HCT116 (cell line): ENCODE results near the gene AKNAD1. TPM values are rescaled to one million over a fixed set of nuclear protein-coding genes. Genes with fewer than 3 reads are reported as not detected.

Experiments used
- ATAC-seq: fragments of 200-7000 bp; cut with Tn5 transposase; 2 replicates; pipeline ENCODE4 v1.9.1; 2020; ENCODE audit warnings: mild to moderate bottlenecking, moderate library complexity
- BruUV-seq: library from RNA; stranded (reverse); fragments of 400-500 nt; replicated peaks from 2 replicates; lab custom pipeline; 2021; lab: Mats Ljungman, UMichigan
- CTCF ChIA-PET: fragments of 300-600 bp; sonication (Branson Sonifier 250); formaldehyde crosslinking; loops from one replicate; lab custom pipeline; 2021; ENCODE audit warnings: antibody characterized with exemption; lab: Charles Lee
- POLR2A ChIA-PET: fragments of 300-600, 350-600 bp; sonication (Branson Sonifier 250); formaldehyde crosslinking; loops from one replicate; lab custom pipeline; 2021; ENCODE audit warnings: antibody characterized with exemption; lab: Charles Lee
- RAD21 ChIA-PET, 2 experiments: fragments of 300-600 bp; sonication (Branson Sonifier 250); formaldehyde crosslinking; loops; one replicate each; lab custom pipeline; 2023; ENCODE audit warnings: low total read pairs in 2 of 2; ENCODE audit not compliant: uncharacterized antibody in 2 of 2, unreplicated experiment in 2 of 2, low non-redundant PET in 1 of 2; lab: Charles Lee
- DNase-seq: peaks from one replicate; pipeline ENCODE4 v3.0.0-alpha.2; 2010; ENCODE audit warnings: low read depth, low spot score
- H2AFZ ChIP-seq: fragments of 200-600 bp; shearing (Covaris generic), sonication (generic); 2 replicates; pipeline ENCODE4 v1.6.1; 2017; ENCODE audit warnings: low read depth, mixed run types, mixed read lengths, antibody characterized with exemption, low read length; ENCODE audit not compliant: poor library complexity, severe bottlenecking
- H3K27ac ChIP-seq: 2 replicates; pipeline ENCODE4 v1.5.1; 2012; ENCODE audit warnings: low read depth, low read length
- H3K27me3 ChIP-seq: fragments of 200-600 bp; sonication (generic); 2 replicates; pipeline ENCODE4 v1.6.1; 2016; ENCODE audit warnings: mixed run types, low read length, mixed read lengths; ENCODE audit not compliant: insufficient read depth
- H3K36me3 ChIP-seq, 2 experiments: fragments of 200-500 bp in 1 of 2; fragments of 200-600 bp in 1 of 2; sonication (Bioruptor generic) in 1 of 2; sonication (generic) in 1 of 2; 2 replicates each; pipeline versions ENCODE4 v1.5.1 to v1.6.1; 2014 to 2016; ENCODE audit warnings: low read length in 2 of 2, inconsistent platforms in 1 of 2, mixed read lengths in 1 of 2, mixed run types in 1 of 2; ENCODE audit not compliant: insufficient read depth in 2 of 2, control insufficient read depth in 1 of 2
- H3K4me1 ChIP-seq, 2 experiments: fragments of 200-600 bp in 1 of 2; sonication (generic) in 1 of 2; 2 replicates each; pipeline versions ENCODE4 v1.5.1 to v1.6.1; 2012 to 2017; ENCODE audit warnings: low read length in 2 of 2, inconsistent platforms in 1 of 2, mild to moderate bottlenecking in 1 of 2, mixed read lengths in 1 of 2, mixed run types in 1 of 2, moderate library complexity in 1 of 2; ENCODE audit not compliant: insufficient read depth in 2 of 2, control insufficient read depth in 1 of 2
- H3K4me2 ChIP-seq: fragments of 200-600 bp; sonication (generic); 2 replicates; pipeline ENCODE4 v1.6.1; 2017; ENCODE audit warnings: mixed run types, low read length, mixed read lengths
- H3K4me3 ChIP-seq, 2 experiments: fragments of 200-600 bp in 1 of 2; sonication (generic) in 1 of 2; replicated peaks in 1 of 2; 2 replicates each; pipeline ENCODE4 v1.5.1; 2011 to 2016; ENCODE audit warnings: low read length in 2 of 2, control low read depth in 1 of 2, low read depth in 1 of 2, mild to moderate bottlenecking in 1 of 2, mixed read lengths in 1 of 2, mixed run types in 1 of 2
- H3K79me2 ChIP-seq: fragments of 200-600 bp; sonication (generic); 2 replicates; pipeline ENCODE4 v1.6.1; 2017; ENCODE audit warnings: mild to moderate bottlenecking, mixed run types, low read length, moderate library complexity, mixed read lengths; ENCODE audit not compliant: insufficient read depth
- H3K9ac ChIP-seq: fragments of 200-600 bp; sonication (generic); 2 replicates; pipeline ENCODE4 v1.6.1; 2016; ENCODE audit warnings: low read length, mixed read lengths
- H3K9me2 ChIP-seq: fragments of 200-600 bp; sonication (generic), shearing (Covaris generic); 2 replicates; pipeline ENCODE4 v1.6.1; 2017; ENCODE audit warnings: mixed run types, mild to moderate bottlenecking, moderate library complexity; ENCODE audit not compliant: insufficient read depth
- H3K9me3 ChIP-seq, 2 experiments: fragments of 200-500 bp in 1 of 2; fragments of 200-600 bp in 1 of 2; sonication (Bioruptor generic) in 1 of 2; sonication (generic) in 1 of 2; 2 replicates each; pipeline ENCODE4 v1.6.1; 2014 to 2017; ENCODE audit warnings: low read length in 2 of 2, mixed read lengths in 2 of 2, inconsistent platforms in 1 of 2, low read depth in 1 of 2, mild to moderate bottlenecking in 1 of 2, mixed run types in 1 of 2, moderate library complexity in 1 of 2; ENCODE audit not compliant: control insufficient read depth in 1 of 2, insufficient read depth in 1 of 2
- H4K20me1 ChIP-seq: fragments of 200-600 bp; sonication (generic), shearing (Covaris generic); 2 replicates; pipeline ENCODE4 v1.6.1; 2017; ENCODE audit warnings: mixed run types, mild to moderate bottlenecking, moderate library complexity; ENCODE audit not compliant: insufficient read depth
- ATF3 ChIP-seq: IDR thresholded peaks from 2 replicates; pipeline ENCODE4 v1.6.1; 2012
- CEBPB ChIP-seq: IDR thresholded peaks from 2 replicates; pipeline ENCODE4 v1.6.1; 2012; ENCODE audit warnings: low read depth
- EGR1 ChIP-seq: IDR thresholded peaks from 2 replicates; pipeline ENCODE4 v1.6.1; 2012; ENCODE audit warnings: low read depth
- MAX ChIP-seq: IDR thresholded peaks from 2 replicates; pipeline ENCODE4 v1.6.1; 2012
- POLR2A ChIP-seq: IDR thresholded peaks from 2 replicates; pipeline ENCODE4 v1.7.0; 2011; ENCODE audit warnings: borderline replicate concordance; ENCODE audit not compliant: insufficient read depth, insufficient read length; ENCODE audit errors: extremely low read depth
- RAD21 ChIP-seq: IDR thresholded peaks from 2 replicates; pipeline ENCODE4 v1.6.1; 2012; ENCODE audit warnings: low read depth, mild to moderate bottlenecking
- SIN3A ChIP-seq: IDR thresholded peaks from 2 replicates; pipeline ENCODE4 v1.6.1; 2012; ENCODE audit warnings: low read depth
- SP1 ChIP-seq: IDR thresholded peaks from 2 replicates; pipeline ENCODE4 v1.6.1; 2012; ENCODE audit warnings: low read depth
- SRF ChIP-seq: IDR thresholded peaks from 2 replicates; pipeline ENCODE4 v1.6.1; 2012; ENCODE audit warnings: low read depth
- TCF7L2 ChIP-seq: IDR thresholded peaks from 2 replicates; pipeline ENCODE4 v1.7.0; 2011; ENCODE audit warnings: borderline replicate concordance, inconsistent platforms; ENCODE audit not compliant: insufficient read depth, insufficient read length; ENCODE audit errors: extremely low read depth
- ZBTB33 ChIP-seq: IDR thresholded peaks from 2 replicates; pipeline ENCODE4 v1.6.1; 2011; ENCODE audit warnings: mild to moderate bottlenecking, low read length, moderate library complexity; ENCODE audit not compliant: insufficient replicate concordance; ENCODE audit errors: extremely low read depth
- ZFX ChIP-seq: fragments of 450-650 bp; IDR thresholded peaks from 2 replicates; pipeline ENCODE4 v1.6.1; 2017
- intact Hi-C: fragments of 100-400 bp; cut with micrococcal nuclease; formaldehyde crosslinking; loops from 2 replicates; pipeline ENCODE4 v1.10.0; 2022
- total RNA-seq: library from RNA; stranded (reverse); gene quantifications from one replicate; pipeline ENCODE4 v1.2.1, GENCODE V29; 2021; ENCODE audit not compliant: unreplicated experiment

AKNAD1 gene
- total RNA-seq, 1 experiment from 2014 or later, result 0.15 TPM

GRCh38 chr1:108847494-108847893 is 9.4 kb downstream of the AKNAD1 start:
- no peak overlapping the region for H3K4me2 ChIP-seq
- ChIA-PET POLR2A (no interaction called here), RAD21 (no interaction called here), CTCF (no interaction called here)
- H3K9me3 ChIP-seq, result no peaks in the 10 kb centered on the region
- ATAC-seq (no peak), DNase-seq (no peak)
- no peak overlapping the region for H3K27ac ChIP-seq
- H3K36me3 ChIP-seq, result no peaks in the 10 kb centered on the region
- H3K27me3 ChIP-seq, result no peaks in the 10 kb centered on the region
- H3K79me2 ChIP-seq, result no peaks in the 10 kb centered on the region
- intact Hi-C loops, result no loop called here
- H3K4me3 ChIP-seq, result no peak overlapping the region
- H2AFZ ChIP-seq, result no peak overlapping the region
- no peak for TF ChIP-seq ZBTB33
- no peak for TF ChIP-seq ATF3
- no peak for TF ChIP-seq CEBPB
- TF ChIP-seq SP1, result no peak
- TF ChIP-seq POLR2A, result no peak
- TF ChIP-seq RAD21, result no peak
- no peak for TF ChIP-seq EGR1
- TF ChIP-seq SIN3A, result no peak
- no peak for TF ChIP-seq MAX
- TF ChIP-seq ZFX, result no peak
- TF ChIP-seq SRF, result no peak
- TF ChIP-seq TCF7L2, result no peak
- H3K9me2 ChIP-seq, result no peaks in the 10 kb centered on the region
- H3K9ac ChIP-seq, result no peak overlapping the region
- BruUV-seq, result no TSS peak
- H3K4me1 ChIP-seq, result no peaks in the 10 kb centered on the region
- no peaks in the 10 kb centered on the region for H4K20me1 ChIP-seq
